ENCODE measurements around the gene GAS7. TPM values are rescaled to one million over a fixed set of nuclear protein-coding genes. Genes with fewer than 3 reads are reported as not detected.

Gene GAS7
- total and polyA plus RNA-seq, 10 of the 15 experiments (the other 5 are each of a cell fraction or from before 2014, with no cell fraction given): 2.3 to 53.4 (median 24.0) TPM

- TF ChIP-seq SKIL (IDR thresholded peaks at IDR 0.05; ENCODE audit: low read depth, poor library complexity, severe bottlenecking) (no peak), ZBTB11 (CRISPR knock-in tag; IDR thresholded peaks at IDR 0.05) (no peak), ZNF24 (IDR thresholded peaks at IDR 0.05) (no peak), ZNF384 (IDR thresholded peaks at IDR 0.05; ENCODE audit: borderline replicate concordance, low read depth, low read length) (no peak), JUND (IDR thresholded peaks at IDR 0.05; ENCODE audit: low read depth, low read length) (no peak)
Measured at GRCh38 chr17:10116753-10117420, 81.5 kb downstream of the GAS7 start (continued).

- H3K4me3 ChIP-seq: no peak overlapping the region
- H4K20me1 ChIP-seq (ENCODE audit: control insufficient read depth, insufficient read depth): no peaks in the 10 kb centered on the region
- CTCF ChIA-PET: interaction anchor here (0.6 kb wide), 1 partner anchor 37 kb away, joined by 3 read pairs; no protein-coding TSS in a partner anchor
- H3K36me3 ChIP-seq (ENCODE audit: control insufficient read depth in 2 of 2, insufficient read depth in 2 of 2, low read length in 1 of 2): no peaks in the 10 kb centered on the region
- no peak overlapping the region for H2AFZ ChIP-seq (ENCODE audit: control insufficient read depth, low read depth, low read length)
- RAD21 ChIA-PET (ENCODE audit: unreplicated experiment): no interaction called here
- no peaks in the 10 kb centered on the region; the same call in 2 of the 3 replicates for H3K9me3 ChIP-seq (replicated peaks; ENCODE audit: control insufficient read depth, insufficient read depth, low read length)
- BruUV-seq (replicated peaks): no TSS peak
- no peak overlapping the region for H3K9ac ChIP-seq (ENCODE audit: control insufficient read depth, insufficient read depth, low read length)
- in situ Hi-C loops (cut with MboI) (no loop called here), intact Hi-C loops (cut with micrococcal nuclease; ENCODE audit: unreplicated experiment) (no loop called here)
- FAIRE-seq (no peak), ATAC-seq (no peak), DNase-seq (ENCODE audit: low read depth, low spot score) (no peak)
- WGBS (ENCODE audit: insufficient coverage, insufficient replicate concordance, low lambda C conversion rate, missing lambda C conversion rate): 48% methylated on average over 5 of the region's 5 CpGs
- SMC1A ChIA-PET (ENCODE audit: uncharacterized antibody, unreplicated experiment): interaction anchor here (1.8 kb wide), 1 partner anchor 32 kb away, joined by 3 read pairs; no protein-coding TSS in a partner anchor
- H3K27me3 ChIP-seq (replicated peaks in 1 of 2; ENCODE audit: control insufficient read depth in 2 of 2, insufficient read depth in 2 of 2, low read length in 1 of 2): peaks cover 0 to 1% of the 10 kb centered on the region in 2 experiments; a peak in 1 of 4 replicates
- H3K27ac ChIP-seq (ENCODE audit: control insufficient read depth, insufficient read depth): no peak overlapping the region
- no peak overlapping the region for H3K4me2 ChIP-seq (ENCODE audit: control insufficient read depth, insufficient read depth)
- POLR2A ChIA-PET: interaction anchor here (0.7 kb wide), 1 partner anchor 15 kb away, joined by 3 read pairs; no protein-coding TSS in a partner anchor
- peaks cover 43% of the 10 kb centered on the region for H3K4me1 ChIP-seq (ENCODE audit: control insufficient read depth, insufficient read depth, low read length)
- H3K79me2 ChIP-seq (ENCODE audit: control insufficient read depth, insufficient read depth, low read length): no peaks in the 10 kb centered on the region
- TF ChIP-seq KAT2A (conservative IDR thresholded peaks at IDR 0.05; ENCODE audit: control insufficient read depth, low read depth, low read length): no peak
- TF ChIP-seq PAX8 (IDR thresholded peaks at IDR 0.05): no peak
- TF ChIP-seq NKRF (conservative IDR thresholded peaks at IDR 0.05): no peak
Measured at GRCh38 chr17:10116267-10116666, 82.1 kb downstream of the GAS7 start.
